OCI-LY7 (cell line): Measurements from ENCODE around the gene NPC1. TPM values are rescaled to one million over a fixed set of nuclear protein-coding genes. Genes with fewer than 3 reads are reported as not detected.
A peak's percentile ranks its signal among the peaks of the same experiment; 100 is the strongest.

ENCODE experiments used
- BruUV-seq: library from RNA; stranded (reverse); fragments of 400-500 nt; replicated peaks from 2 replicates; lab custom pipeline; 2021; lab: Mats Ljungman, UMichigan
- CTCF ChIA-PET: fragments of 300-600 bp; sonication (Branson Sonifier 250); formaldehyde crosslinking; loops from one replicate; lab custom pipeline; 2022; ENCODE audit warnings: antibody characterized with exemption; ENCODE audit not compliant: unreplicated experiment; lab: Charles Lee
- POLR2A ChIA-PET: fragments of 300-600 bp; sonication (Branson Sonifier 250); formaldehyde crosslinking; loops from one replicate; lab custom pipeline; 2022; ENCODE audit warnings: antibody characterized with exemption; lab: Charles Lee
- DNase-seq: peaks from one replicate; pipeline ENCODE4 v3.0.0-alpha.2; 2015; ENCODE audit warnings: low spot score
- H2AFZ ChIP-seq: fragments of 200-600 bp; sonication (generic), shearing (Covaris generic); 2 replicates; pipeline ENCODE4 v1.6.1; 2014; ENCODE audit warnings: mild to moderate bottlenecking, antibody characterized with exemption, low read length, moderate library complexity
- H3K27ac ChIP-seq: fragments of 200-600 bp; sonication (generic); 2 replicates; pipeline ENCODE4 v1.5.1; 2014; ENCODE audit warnings: mixed run types, low read depth, mild to moderate bottlenecking, moderate library complexity, low read length, inconsistent platforms; ENCODE audit not compliant: poor library complexity, severe bottlenecking
- H3K36me3 ChIP-seq: fragments of 200-600 bp; sonication (generic); 2 replicates; pipeline ENCODE4 v1.6.1; 2014; ENCODE audit warnings: mild to moderate bottlenecking, antibody characterized with exemption, low read length, moderate library complexity, mixed read lengths; ENCODE audit not compliant: insufficient read depth
- H3K4me1 ChIP-seq: fragments of 200-600 bp; sonication (generic); 2 replicates; pipeline ENCODE4 v1.5.1; 2014; ENCODE audit warnings: mild to moderate bottlenecking, low read length; ENCODE audit not compliant: insufficient read depth, poor library complexity, severe bottlenecking
- H3K4me2 ChIP-seq: fragments of 200-600 bp; sonication (generic); 2 replicates; pipeline ENCODE4 v1.6.1; 2014; ENCODE audit warnings: mild to moderate bottlenecking, low read length
- H3K4me3 ChIP-seq: fragments of 200-600 bp; sonication (generic); 2 replicates; pipeline ENCODE4 v1.5.1; 2014; ENCODE audit warnings: mild to moderate bottlenecking, low read depth, low read length; ENCODE audit not compliant: poor library complexity, severe bottlenecking
- H3K79me2 ChIP-seq: fragments of 200-600 bp; sonication (generic); 2 replicates; pipeline ENCODE4 v1.6.1; 2016; ENCODE audit warnings: low read depth, mild to moderate bottlenecking, low read length, moderate library complexity, mixed read lengths; ENCODE audit not compliant: insufficient read depth
- H3K9me2 ChIP-seq: fragments of 200-600 bp; sonication (generic); 2 replicates; pipeline ENCODE4 v1.6.1; 2016; ENCODE audit warnings: mild to moderate bottlenecking, low read length, mixed read lengths; ENCODE audit not compliant: insufficient read depth
- H3K9me3 ChIP-seq: fragments of 200-600 bp; sonication (generic); 2 replicates; pipeline ENCODE4 v1.6.1; 2014; ENCODE audit warnings: mild to moderate bottlenecking, mixed run types, low read length, mixed read lengths
- H4K20me1 ChIP-seq: fragments of 200-600 bp; sonication (generic); 2 replicates; pipeline ENCODE4 v1.6.1; 2014; ENCODE audit warnings: mild to moderate bottlenecking, antibody characterized with exemption, low read length, moderate library complexity, mixed read lengths; ENCODE audit not compliant: insufficient read depth
- EZH2phosphoT487 ChIP-seq: fragments of 200-600 bp; sonication (generic); IDR thresholded peaks from 2 replicates; pipeline ENCODE4 v1.6.1; 2018; ENCODE audit warnings: low read depth, borderline replicate concordance, mild to moderate bottlenecking, mixed run types, antibody characterized with exemption, low read length, moderate library complexity, mixed read lengths
- intact Hi-C: fragments of 100-400 bp; cut with micrococcal nuclease; formaldehyde crosslinking; loops from one replicate; pipeline ENCODE4 v1.10.0; 2022; ENCODE audit not compliant: unreplicated experiment
- total RNA-seq, 2 experiments: library from RNA; depleted of rRNA in 1 of 2; stranded (reverse); fragments of >200 nt in 1 of 2; shearing (Covaris generic) in 1 of 2; gene quantifications; 2 replicates each; pipeline ENCODE4 v1.2.3, GENCODE V29; 2014 to 2022
- TF ChIP-seq, protein P1 (sequence below): fragments of 200-600 bp; sonication (generic); conservative IDR thresholded peaks from 2 replicates; pipeline ENCODE4 v1.5.1; 2014; ENCODE audit warnings: mild to moderate bottlenecking, antibody characterized with exemption, low read length, moderate library complexity, mixed read lengths

Gene NPC1
- total RNA-seq, 2 experiments from 2014 or later, result 26.0 to 38.9 TPM

DNA sequence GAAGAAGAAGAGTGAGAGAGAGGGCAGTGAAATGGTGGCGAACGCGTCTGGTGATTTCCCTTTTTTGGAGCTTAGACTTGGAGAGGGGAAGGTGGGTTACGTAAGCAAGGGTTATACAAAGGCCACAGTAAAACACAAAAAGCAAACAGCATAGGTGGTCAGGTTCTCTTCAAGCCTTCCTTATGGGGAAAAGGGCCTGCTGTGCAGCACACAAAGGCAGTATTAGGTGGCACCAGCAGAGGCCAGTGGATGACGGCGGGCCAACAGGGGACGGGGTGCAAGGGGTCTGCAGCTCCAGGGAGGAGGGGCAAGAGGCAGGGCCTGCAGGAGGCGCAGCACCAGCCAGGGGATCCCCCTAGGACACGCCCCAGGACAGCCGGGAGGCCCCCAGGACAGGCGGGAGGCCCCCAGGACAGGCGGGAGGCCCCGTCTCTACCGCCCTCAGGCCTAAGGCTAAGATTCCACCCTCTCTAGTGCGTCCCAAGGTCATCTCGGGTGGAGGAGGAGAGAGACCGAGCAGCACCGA is 32.6 kb upstream of the NPC1 start:
- intact Hi-C loops, result no loop called here
- H2AFZ ChIP-seq, result no peak overlapping the region
- H4K20me1 ChIP-seq, result no peaks in the 10 kb centered on the region
- no peak overlapping the region for H3K4me2 ChIP-seq
- ChIA-PET CTCF (no interaction called here), POLR2A (interaction anchor here (0.7 kb wide), 1 partner anchor 70 kb away, joined by 3 read pairs; no protein-coding TSS in a partner anchor)
- no peaks in the 10 kb centered on the region for H3K36me3 ChIP-seq
- DNase-seq, result no peak
- no peaks in the 10 kb centered on the region for H3K9me3 ChIP-seq
- no peak for TF ChIP-seq EZH2phosphoT487
- TF ChIP-seq, protein P1, sequence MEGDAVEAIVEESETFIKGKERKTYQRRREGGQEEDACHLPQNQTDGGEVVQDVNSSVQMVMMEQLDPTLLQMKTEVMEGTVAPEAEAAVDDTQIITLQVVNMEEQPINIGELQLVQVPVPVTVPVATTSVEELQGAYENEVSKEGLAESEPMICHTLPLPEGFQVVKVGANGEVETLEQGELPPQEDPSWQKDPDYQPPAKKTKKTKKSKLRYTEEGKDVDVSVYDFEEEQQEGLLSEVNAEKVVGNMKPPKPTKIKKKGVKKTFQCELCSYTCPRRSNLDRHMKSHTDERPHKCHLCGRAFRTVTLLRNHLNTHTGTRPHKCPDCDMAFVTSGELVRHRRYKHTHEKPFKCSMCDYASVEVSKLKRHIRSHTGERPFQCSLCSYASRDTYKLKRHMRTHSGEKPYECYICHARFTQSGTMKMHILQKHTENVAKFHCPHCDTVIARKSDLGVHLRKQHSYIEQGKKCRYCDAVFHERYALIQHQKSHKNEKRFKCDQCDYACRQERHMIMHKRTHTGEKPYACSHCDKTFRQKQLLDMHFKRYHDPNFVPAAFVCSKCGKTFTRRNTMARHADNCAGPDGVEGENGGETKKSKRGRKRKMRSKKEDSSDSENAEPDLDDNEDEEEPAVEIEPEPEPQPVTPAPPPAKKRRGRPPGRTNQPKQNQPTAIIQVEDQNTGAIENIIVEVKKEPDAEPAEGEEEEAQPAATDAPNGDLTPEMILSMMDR, result no peak
- no TSS peak for BruUV-seq
- H3K79me2 ChIP-seq, result no peaks in the 10 kb centered on the region
- H3K4me1 ChIP-seq, result no peaks in the 10 kb centered on the region
- no peak overlapping the region for H3K4me3 ChIP-seq
- H3K9me2 ChIP-seq, result no peaks in the 10 kb centered on the region
- H3K27ac ChIP-seq, result no peak overlapping the region

DNA sequence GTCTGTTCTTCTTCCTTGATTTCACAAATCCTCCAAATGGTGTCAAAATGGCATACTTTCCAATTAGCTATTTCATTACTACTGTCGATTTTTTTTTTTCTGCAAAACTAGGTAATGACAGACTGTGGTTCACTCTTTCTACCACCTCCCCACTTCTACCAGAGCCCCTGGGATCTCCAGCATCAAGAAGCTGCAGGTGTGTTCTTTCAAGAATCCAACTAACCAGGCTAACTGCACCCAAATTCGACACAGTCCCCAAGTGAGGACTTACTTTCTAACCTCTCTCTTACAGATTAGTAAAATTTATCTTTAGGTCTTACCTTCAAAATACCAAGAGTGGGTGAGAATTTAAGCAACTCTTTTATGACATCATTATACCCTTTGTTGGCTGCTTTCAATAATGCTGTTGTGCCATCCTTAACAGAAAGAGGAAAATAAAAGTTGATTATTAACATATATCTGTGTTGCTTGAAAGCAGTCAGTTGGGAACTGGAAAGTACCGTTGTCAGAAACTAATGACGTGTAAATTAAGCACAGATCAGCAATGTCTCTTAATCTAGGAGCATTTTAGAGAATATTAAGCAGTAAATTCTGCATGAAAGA is 31.2 kb upstream of the NPC1 start:
- POLR2A ChIA-PET, result interaction anchor here (0.6 to 1.2 kb wide), 2 partner anchors 9 to 47 kb away, joined by 4 to 6 read pairs; no protein-coding TSS in a partner anchor

More for the DNA sequence above, 31.2 kb upstream of the NPC1 start:
- Histone ChIP-seq H3K9me2 (no peaks in the 10 kb centered on the region), H3K9me3 (no peaks in the 10 kb centered on the region), H3K79me2 (no peaks in the 10 kb centered on the region), H3K4me2 (no peak overlapping the region), H3K4me1 (no peaks in the 10 kb centered on the region), H3K4me3 (no peak overlapping the region), H2AFZ (peak overlapping the region; percentile 27; the same call in 1 of the 2 replicates), H3K36me3 (no peaks in the 10 kb centered on the region), H4K20me1 (no peaks in the 10 kb centered on the region), H3K27ac (no peak overlapping the region)
- TF ChIP-seq EZH2phosphoT487, result no peak
- TF ChIP-seq, protein P1, result no peak
- BruUV-seq, result no TSS peak
- no peak for DNase-seq
- intact Hi-C loops, result no loop called here
- CTCF ChIA-PET, result interaction anchor here (0.6 kb wide), 1 partner anchor 224 kb away, joined by 5 read pairs; no protein-coding TSS in a partner anchor
